Body of pancreas (tissue), 4 donors: ENCODE data around the gene SLC1A7. TPM values are rescaled to one million over a fixed set of nuclear protein-coding genes. Genes with fewer than 3 reads are reported as not detected.

ENCODE experiments used
- ATAC-seq: fragments of 150-250 bp; one replicate; pipeline ENCODE4 v1.9.1; 2016
- DNase-seq, 4 donors: peaks; one replicate each; pipeline ENCODE4 v3.0.0-alpha.2; 2019
- H3K27ac ChIP-seq, 4 donors: fragments of 200-600 bp; sonication (generic); 1 replicate in 3 of 4; 2 replicates in 1 of 4; pipeline versions ENCODE4 v1.5.1 to v1.6.1; 2016 to 2019; ENCODE audit warnings: mild to moderate bottlenecking in 1 of 4, mixed read lengths in 1 of 4, moderate library complexity in 1 of 4
- H3K27me3 ChIP-seq, 2 donors: fragments of 200-600 bp; sonication (generic); one replicate each; pipeline ENCODE4 v1.6.0; 2016; ENCODE audit warnings: mild to moderate bottlenecking in 1 of 2
- H3K36me3 ChIP-seq, 2 donors: fragments of 200-600 bp; sonication (generic); replicated peaks in 1 of 2; 2 replicates each; pipeline ENCODE4 v1.5.1; 2016; ENCODE audit warnings: low read depth in 2 of 2; ENCODE audit not compliant: insufficient read depth in 1 of 2
- H3K4me1 ChIP-seq: fragments of 200-600 bp; sonication (generic); one replicate; pipeline ENCODE4 v1.6.0; 2016
- H3K4me3 ChIP-seq, 2 donors: fragments of 200-600 bp; sonication (generic); 1 replicate in 1 of 2; 2 replicates in 1 of 2; pipeline ENCODE4 v1.5.1; 2016 to 2019
- H3K9me3 ChIP-seq, 3 donors: fragments of 200-600 bp; sonication (generic); 1 replicate in 2 of 3; 2 replicates in 1 of 3; pipeline ENCODE4 v1.5.1; 2016
- POLR2A ChIP-seq, 3 donors: fragments of 450-650 bp; IDR thresholded peaks; one replicate each; pipeline ENCODE4 v1.6.1; 2016; ENCODE audit warnings: antibody characterized with exemption in 3 of 3, mild to moderate bottlenecking in 2 of 3
- WGBS, 2 donors: methylation state at CpG; one replicate each; pipeline ENCODE4 v1.1.5; 2017; 5-methylcytosine and 5-hydroxymethylcytosine counted together
- intact Hi-C: fragments of 100-400 bp; cut with DNase I; formaldehyde crosslinking; loops from one replicate; pipeline ENCODE4 v1.15.1; 2023
- total RNA-seq, 2 donors: library from RNA; depleted of rRNA; stranded (reverse); fragments of >200 nt; gene quantifications; one replicate each; pipeline ENCODE4 v1.1.0, GENCODE V29; 2016
- TF ChIP-seq, protein P1 (sequence below), 7 experiments: fragments of 450-650 bp in 4 of 7; fragments of 200-600 bp in 3 of 7; sonication (generic) in 3 of 7; IDR thresholded peaks; one replicate each; pipeline ENCODE4 v1.5.1; 2016 to 2019; ENCODE audit warnings: antibody characterized with exemption in 7 of 7

Gene SLC1A7
- total RNA-seq, 2 donors from 2014 or later = not detected

DNA sequence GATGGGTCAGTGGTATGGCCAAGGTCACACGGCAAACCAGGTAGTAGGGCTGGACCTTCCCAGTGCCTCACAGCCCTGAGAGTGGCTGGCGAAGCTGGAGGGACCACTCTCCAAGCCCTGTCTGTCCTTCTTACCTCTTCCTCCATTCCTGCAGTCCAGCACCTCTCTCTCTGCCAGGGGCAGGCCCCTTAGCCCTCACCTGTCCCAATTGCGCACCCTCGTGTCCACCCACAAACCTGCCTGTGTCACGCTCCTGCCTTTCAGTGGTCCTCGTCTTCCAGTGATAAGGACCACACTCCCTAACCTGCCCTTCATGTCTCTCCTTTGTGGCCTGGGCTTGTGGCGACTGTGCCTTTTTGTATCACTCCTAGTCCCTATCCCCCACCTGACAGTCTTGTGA lies 77.0 kb downstream of the SLC1A7 start:
- H3K27ac ChIP-seq = no peak overlapping the region
- WGBS, 2 donors = 82 to 95% methylated on average over 7 of the region's 7 CpGs
- no peaks in the 10 kb centered on the region for H3K36me3 ChIP-seq

DNA sequence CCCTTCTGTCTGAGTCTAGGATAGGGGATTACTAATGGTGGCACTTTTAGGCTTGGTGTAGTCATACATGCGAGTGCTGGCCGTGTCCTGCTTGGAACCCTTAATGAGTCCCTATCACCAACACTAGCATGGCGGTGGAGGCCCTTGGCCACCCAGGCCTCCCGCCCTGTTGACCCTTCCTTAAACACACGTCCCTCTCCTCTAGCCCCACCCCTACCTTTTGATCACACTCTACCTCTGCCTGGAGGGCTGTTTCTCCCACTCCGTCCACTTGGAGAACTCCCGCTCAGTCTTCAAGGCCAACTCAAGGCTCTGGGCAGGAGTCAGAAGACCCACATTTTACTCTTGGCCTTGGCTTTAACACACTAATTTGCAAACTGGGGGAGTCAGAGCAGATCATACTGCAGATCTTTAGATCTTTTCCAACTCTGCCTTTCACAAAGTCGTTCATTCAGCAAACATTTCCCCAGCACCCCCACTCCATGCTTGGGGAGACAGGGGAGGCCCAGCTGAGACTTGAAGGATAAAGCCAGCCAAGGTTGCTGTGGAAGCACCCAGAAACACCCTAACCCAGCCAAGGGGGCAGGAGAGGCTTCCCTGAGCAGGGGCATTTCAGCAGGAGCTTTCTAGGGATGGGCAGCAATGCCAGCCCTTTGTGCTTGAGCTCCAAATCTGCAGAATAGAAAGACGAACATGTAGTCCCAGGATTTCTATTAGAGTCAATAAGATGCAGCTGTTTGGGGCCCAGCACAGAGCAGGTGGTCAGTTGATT lies 78.5 kb downstream of the SLC1A7 start:
- intact Hi-C loops = no loop called here
- H3K27ac ChIP-seq = no peak overlapping the region
- TF ChIP-seq, protein P1, sequence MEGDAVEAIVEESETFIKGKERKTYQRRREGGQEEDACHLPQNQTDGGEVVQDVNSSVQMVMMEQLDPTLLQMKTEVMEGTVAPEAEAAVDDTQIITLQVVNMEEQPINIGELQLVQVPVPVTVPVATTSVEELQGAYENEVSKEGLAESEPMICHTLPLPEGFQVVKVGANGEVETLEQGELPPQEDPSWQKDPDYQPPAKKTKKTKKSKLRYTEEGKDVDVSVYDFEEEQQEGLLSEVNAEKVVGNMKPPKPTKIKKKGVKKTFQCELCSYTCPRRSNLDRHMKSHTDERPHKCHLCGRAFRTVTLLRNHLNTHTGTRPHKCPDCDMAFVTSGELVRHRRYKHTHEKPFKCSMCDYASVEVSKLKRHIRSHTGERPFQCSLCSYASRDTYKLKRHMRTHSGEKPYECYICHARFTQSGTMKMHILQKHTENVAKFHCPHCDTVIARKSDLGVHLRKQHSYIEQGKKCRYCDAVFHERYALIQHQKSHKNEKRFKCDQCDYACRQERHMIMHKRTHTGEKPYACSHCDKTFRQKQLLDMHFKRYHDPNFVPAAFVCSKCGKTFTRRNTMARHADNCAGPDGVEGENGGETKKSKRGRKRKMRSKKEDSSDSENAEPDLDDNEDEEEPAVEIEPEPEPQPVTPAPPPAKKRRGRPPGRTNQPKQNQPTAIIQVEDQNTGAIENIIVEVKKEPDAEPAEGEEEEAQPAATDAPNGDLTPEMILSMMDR (IDR thresholded peaks at IDR 0.05) = no peak
- ATAC-seq = no peak
- H3K27me3 ChIP-seq = peaks cover 0 to 21% of the 10 kb centered on the region in 2 donors
- H3K9me3 ChIP-seq = no peaks in the 10 kb centered on the region
- WGBS, 2 donors = 83 to 93% methylated on average over 9 of the region's 9 CpGs
- no peaks in the 10 kb centered on the region for H3K36me3 ChIP-seq
- no peak for DNase-seq
- H3K4me1 ChIP-seq = peaks cover 18% of the 10 kb centered on the region
- H3K4me3 ChIP-seq = no peak overlapping the region

More for the DNA sequence above, 77.0 kb downstream of the SLC1A7 start:
- H3K4me3 ChIP-seq = no peak overlapping the region
- TF ChIP-seq POLR2A (IDR thresholded peaks at IDR 0.05) = no peak
- TF ChIP-seq, protein P1 (IDR thresholded peaks at IDR 0.05) = no peak
- peaks cover 0 to 21% of the 10 kb centered on the region in 2 donors for H3K27me3 ChIP-seq
- H3K4me1 ChIP-seq = peaks cover 18% of the 10 kb centered on the region
- ATAC-seq = no peak
- intact Hi-C loops = no loop called here
- DNase-seq = no peak
- H3K9me3 ChIP-seq = no peaks in the 10 kb centered on the region

DNA sequence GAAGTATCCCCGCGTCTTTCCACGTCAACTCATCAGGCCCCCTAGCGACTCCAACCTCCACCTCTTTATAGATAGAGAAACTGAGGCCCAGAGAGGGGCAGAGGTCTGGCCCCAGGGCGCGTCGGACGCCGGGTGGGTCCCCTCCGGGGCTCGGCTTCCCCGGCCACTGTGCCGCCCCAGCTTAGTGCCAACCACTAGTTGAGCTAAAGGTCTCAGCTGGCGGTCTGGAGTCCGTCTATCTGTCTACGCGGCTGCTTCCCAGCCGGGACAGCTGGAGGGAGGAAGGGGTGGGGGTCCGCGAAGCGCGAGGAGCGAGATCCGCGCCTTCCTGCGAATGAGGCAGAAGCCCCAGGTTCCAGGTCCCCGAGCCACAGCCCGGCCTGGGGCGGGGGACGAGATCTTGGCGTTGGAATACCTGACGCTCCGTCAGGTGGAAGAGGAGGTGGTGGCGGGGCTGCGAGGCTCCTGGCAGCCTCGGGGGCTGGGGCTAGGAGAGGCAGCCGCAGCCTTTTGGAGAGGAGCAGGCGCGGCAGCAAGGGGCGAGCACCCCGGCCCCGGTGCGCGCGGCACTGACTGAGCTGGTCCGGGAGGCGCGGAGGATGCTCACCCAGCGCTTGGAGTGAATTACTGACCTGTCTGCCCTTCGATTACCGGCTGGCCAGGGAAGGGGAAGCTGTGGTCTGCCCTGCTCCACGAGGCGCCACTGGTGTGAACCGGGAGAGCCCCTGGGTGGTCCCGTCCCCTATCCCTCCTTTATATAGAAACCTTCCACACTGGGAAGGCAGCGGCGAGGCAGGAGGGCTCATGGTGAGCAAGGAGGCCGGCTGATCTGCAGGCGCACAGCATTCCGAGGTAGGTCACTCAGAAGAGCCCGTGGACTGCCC lies 79.5 kb downstream of the SLC1A7 start:
- ATAC-seq = no peak
- intact Hi-C loops = no loop called here

DNA sequence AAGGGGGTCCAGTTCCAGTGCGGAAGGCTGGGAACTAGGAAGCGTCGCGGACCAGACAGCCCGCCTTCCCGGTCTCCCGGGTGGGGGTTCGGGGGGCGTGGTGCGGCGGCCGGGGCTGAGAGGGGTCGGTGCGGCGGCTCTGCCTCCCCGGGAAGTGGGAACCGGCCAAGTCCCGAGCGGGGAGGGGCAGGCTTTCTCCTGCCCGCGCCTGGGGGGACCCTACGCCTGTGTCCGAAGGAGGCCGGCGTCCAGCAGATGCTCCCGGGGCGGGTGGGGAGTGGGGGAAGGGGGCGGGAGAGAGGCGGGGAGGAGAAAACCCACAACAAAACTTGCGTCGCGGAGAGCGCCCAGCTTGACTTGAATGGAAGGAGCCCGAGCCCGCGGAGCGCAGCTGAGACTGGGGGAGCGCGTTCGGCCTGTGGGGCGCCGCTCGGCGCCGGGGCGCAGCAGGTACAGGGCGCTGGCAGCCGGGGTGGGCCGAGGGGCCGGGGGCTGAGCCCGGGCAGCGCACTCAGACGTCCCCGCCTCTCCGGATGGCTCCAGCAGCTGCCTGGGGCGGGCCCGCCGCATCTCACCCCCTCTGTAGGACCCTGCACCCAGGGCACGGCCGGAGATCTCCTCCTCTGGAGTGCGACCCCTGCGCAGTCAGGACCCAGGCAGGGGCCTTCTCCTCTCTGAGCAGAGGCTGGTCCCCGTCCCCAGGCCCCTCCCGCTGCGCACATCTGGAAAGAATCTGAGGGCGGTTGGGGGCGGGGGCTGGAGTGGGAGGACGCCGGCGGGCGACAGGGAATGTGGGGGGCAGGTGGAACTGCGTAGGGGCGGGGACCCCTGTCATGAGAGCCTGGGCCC lies 80.4 kb downstream of the SLC1A7 start, which contains the start of gene PODN:
Gene PODN, plus strand, starts transcription at position 355 of the 849 bp plus-strand sequence. CDS start 7,643 bp downstream, outside the sequence.
- intact Hi-C loops = no loop called here
- peaks cover 18% of the 10 kb centered on the region for H3K4me1 ChIP-seq

More for the DNA sequence above, 79.5 kb downstream of the SLC1A7 start:
- H3K4me1 ChIP-seq = peaks cover 18% of the 10 kb centered on the region
- H3K27ac ChIP-seq = no peak overlapping the region
- H3K27me3 ChIP-seq = peaks cover 0 to 21% of the 10 kb centered on the region in 2 donors
- TF ChIP-seq POLR2A (IDR thresholded peaks at IDR 0.05) = no peak
- TF ChIP-seq, protein P1 (IDR thresholded peaks at IDR 0.05) = no peak
- DNase-seq = peak in 1 of 4 donors; percentile 7
- 17 to 50% methylated on average over 15 to 59 of the region's 61 CpGs for WGBS, 2 donors
- peak overlapping the region in 1 of 2 donors; percentile 4 for H3K4me3 ChIP-seq
- H3K9me3 ChIP-seq = no peaks in the 10 kb centered on the region
- H3K36me3 ChIP-seq = no peaks in the 10 kb centered on the region

More for the DNA sequence above, 80.4 kb downstream of the SLC1A7 start, which contains the start of gene PODN:
- TF ChIP-seq, protein P1 (IDR thresholded peaks at IDR 0.05) = no peak
- TF ChIP-seq POLR2A (IDR thresholded peaks at IDR 0.05) = no peak
- ATAC-seq = peak; percentile 36
- H3K27ac ChIP-seq = no peak within 1 kb of the TSS
- peaks cover 0 to 21% of the 10 kb centered on the region in 2 donors for H3K27me3 ChIP-seq
- H3K36me3 ChIP-seq = no peaks in the 10 kb centered on the region
- no peaks in the 10 kb centered on the region for H3K9me3 ChIP-seq
- peak in 1 of 4 donors; percentile 34 for DNase-seq
- H3K4me3 ChIP-seq = peak within 1 kb of the TSS in 1 of 2 donors; percentile 4
- WGBS, 2 donors = 1% methylated on average over 21 to 62 of the region's 73 CpGs
